A204.1 (cell line): ENCODE measurements around the gene HUS1B.
"Not testable (repeated sequence)": the region's sequence is repeated elsewhere in the genome, so short reads cannot be mapped to it uniquely, and the experiment has no call there.

Source experiments
- FAIRE-seq: peaks from 2 replicates; lab custom pipeline; 2012; peaks lifted over from hg19 to GRCh38; lab: Jason Lieb, UNC

HUS1B gene

DNA sequence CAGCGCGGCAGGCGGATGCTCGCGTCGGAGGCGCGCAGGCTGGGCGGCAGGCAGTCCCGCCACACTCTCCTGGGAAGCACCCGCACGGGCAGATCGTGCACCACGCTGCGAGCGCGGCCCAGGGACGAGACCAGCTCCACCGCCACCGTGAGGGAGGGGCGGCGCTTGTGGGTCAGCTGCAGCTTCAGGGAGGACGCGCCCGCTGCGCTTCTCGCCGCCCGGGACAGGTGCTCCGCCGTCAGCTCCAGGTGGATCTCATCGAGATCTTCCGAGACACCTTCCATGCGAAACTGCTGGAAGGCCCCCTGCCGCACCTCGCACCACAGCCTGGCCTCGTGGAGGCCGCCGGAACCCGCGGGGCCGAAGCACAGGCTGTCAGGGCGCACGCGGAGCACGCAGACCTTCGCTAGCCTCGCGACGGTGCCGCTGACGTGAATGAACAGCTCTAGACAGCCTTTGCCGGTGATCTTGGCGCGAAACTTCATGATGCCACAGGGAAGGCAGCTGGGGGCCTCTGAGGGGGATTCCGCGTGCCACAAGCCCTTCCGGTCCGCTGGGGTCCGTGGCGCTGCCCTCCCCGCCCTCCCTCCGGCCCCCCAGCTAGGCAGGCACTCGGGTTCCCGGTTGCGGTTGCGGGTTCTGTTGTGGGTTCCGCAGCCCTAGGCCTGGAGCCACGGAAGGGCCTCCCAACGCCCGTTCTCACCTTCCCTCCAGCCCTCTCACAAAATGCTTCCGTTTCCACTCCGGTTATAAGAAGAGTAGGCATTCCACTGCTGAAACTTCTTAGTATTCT lies at the start of gene HUS1B:
Gene HUS1B, minus strand, starts transcription at position 641 of the 793 bp plus-strand sequence. Its CDS starts 156 bp downstream, at position 485.
- FAIRE-seq: no peak

DNA sequence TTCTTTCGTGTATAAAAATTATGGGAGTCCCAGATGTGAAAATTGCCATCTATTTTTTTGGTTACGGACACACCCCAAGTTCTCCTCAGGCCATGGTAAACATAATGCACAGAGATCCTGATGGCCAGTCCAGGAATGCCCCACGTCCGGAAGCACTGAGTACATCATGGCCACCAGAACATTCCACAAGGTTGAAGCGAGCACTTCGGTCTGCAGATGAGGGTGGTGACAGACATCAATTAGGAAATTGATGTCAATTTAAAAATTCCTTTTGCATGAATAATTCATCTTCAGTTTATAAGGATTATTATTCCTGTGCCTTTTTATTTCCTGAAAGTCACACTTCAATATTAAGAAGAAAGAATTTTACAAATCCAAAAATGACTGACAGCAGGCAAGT lies 49.2 kb upstream of the HUS1B start:
- no peak for FAIRE-seq

DNA sequence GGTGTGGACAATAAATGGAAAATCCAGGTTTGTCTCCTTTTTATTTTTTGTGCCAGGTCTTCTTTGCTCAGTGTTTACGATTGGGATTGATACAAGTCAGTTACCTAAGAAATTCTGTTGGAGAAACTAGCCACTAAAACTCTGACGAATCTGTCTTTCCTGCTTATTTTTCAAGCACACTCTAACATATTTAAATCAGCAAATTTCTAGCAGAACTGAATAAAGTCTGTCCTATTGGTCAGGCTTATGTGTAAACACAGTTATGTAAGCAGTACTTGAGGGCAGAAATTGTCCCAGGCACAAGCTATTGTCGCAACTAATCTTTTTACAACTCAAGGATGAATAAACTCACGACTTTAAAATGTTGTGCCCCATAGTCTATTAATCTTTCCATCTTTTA lies 48.1 kb upstream of the HUS1B start:
- no peak for FAIRE-seq

DNA sequence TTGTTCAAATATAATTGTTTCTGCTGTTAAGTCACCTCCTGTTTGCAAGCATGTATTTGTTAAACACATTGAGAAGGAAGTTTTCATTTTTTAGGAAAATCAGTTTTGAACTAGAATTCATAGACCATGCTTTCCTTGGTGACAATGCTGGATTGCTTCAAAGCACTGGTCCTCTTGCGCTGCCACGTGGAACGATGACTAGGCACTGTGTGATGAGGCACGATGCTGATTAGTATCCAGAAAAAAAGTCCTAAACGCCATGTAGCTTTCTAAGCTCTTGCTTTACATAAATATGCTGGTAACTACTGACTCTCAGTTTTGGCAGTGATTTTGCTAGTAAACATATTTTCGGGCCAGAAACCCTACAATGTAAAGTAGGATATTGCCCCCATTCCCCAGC lies 47.1 kb upstream of the HUS1B start:
- no peak for FAIRE-seq

DNA sequence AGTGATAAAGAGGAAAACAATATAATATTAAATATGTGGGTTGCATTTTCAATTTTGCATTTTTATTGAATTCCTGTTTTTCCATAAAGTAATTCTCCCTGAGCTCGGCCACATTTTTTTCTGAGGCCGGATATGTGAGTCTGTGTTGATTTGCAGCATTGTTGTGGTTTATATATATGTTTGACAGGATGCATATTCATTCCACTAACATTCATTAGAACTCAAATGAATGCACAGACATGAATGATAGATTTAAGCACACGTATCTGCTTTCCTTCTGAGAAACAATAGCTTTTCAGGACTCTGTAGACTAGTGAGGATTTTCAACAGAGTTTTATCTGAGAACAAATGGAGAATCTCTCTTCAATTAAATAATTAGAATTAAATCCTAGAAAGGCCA lies 46.7 kb upstream of the HUS1B start:
- FAIRE-seq: no peak

DNA sequence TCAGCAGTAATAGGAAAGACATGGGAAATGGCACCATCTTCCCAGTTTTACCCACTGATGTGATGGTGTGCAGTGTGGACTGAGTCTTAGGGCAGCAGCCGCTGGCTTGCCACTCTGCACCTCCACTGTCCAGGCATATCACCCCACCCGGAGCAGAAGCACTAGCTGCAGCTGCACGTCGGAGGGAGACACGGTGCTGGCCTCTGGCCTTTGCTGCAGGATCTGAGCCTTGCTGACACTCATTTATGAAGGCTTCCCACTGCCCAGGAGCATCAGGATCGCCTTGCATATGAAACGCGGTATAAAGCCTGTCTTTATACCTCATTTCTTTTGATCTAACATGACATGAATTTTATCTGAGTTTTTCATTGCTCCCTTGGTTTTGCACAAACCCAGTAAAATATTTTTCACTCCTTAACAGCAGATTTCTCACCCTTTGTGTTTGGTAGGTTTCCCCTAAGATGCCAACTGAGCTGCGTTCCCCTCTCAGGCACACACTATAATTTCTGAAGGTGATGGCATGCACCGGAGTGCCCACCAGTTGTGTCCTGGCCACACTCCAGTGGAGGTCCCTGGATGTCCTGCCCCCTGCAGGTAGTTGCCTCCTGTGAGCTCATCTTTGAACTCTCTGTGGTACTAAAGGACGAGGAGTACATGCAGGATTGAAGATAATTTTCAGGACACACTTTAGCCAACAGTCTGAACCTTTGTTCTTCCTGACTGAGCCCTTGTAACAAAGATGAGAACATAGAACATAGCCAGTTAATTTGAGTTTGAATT lies 45.0 kb upstream of the HUS1B start:
- no peak for FAIRE-seq

DNA sequence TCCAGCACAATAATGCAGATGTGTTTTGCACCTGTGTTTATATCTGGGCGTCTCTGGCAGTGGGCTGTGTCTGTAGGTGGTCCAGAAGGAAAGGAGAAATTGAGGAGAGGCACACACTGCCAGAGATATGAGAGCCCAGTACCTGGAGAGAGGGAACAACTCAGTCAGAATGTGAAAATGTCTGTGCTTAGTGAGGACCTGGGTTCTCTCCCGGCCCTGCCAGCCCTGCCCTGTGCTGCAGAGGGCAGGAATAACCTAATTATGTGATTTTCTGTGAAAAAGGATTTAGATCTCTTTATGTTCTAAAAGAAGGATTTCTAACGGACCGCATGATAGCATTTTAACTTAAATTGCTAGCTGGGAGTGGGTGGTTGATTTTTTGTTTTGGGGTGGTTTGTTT lies 44.3 kb upstream of the HUS1B start:
- FAIRE-seq: no peak

DNA sequence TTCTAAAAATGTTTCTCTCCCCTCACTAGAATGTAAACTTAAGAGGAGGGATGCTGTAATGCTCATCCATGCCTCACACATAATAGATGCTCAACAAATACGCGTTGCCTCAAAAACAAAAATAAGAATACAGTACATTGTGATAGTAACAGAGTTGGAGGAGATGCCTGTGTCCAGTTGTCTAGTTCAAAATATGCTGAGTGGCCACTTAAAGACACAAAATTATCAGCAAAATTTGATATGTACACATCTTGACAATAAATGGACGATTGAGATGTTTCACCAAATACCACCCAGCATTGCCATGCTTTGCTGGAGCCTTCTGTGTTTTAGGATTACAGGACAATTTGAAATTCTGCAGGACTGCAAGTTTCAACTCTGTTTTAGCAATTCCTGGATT lies 43.6 kb upstream of the HUS1B start:
- FAIRE-seq: no peak

DNA sequence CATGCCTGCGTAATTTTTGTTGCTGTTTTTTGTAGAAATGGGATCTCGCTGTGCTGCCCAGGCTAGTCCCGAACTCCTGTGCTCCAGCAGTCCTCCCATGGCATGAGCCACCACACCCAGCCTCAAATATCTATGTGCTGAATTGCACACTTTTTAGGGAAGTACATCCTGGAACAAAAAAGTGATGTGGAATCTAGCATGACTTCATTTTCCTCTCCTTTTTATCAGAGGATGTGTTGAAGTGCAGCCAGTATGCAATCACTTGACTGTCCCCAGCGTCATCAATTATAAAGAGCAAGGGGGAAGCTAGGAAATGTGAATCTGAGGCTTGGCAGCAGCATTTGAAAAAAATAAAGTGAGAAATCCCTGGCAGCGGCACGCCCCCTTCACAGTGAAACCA lies 42.4 kb upstream of the HUS1B start:
- FAIRE-seq: no peak

DNA sequence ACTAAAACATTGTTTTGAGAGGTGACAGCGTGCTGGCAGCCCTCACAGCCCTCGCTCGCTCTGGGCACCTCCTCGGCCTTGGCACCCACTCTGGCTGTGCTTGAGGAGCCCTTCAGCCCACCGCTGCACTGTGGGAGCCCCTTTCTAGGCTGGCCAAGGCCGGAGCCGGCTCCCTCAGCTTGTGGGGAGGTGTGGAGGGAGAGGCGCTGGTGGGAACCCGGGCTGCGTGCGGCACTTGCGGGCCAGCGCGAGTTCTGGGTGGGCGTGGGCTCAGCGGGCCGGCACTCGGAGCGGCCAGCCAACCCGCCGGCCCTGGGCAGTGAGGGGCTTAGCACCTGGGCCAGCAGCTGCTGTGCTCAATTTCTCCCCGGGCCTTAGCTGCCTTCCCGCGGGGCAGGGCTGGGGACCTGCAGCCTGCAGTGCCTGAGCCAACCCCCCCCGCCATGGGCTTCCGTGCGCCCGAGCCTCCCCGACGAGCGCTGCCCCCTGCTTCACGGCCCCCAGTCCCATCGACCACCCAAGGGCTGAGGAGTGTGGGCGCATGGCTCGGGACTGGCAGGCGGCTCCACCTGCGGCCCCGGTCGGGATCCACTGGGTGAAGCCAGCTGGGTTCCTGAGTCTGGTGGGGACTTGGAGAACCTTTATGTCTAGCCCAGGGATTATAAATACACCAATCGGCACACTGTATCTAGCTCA lies 37.7 kb upstream of the HUS1B start:
- not testable (repeated sequence) for FAIRE-seq

DNA sequence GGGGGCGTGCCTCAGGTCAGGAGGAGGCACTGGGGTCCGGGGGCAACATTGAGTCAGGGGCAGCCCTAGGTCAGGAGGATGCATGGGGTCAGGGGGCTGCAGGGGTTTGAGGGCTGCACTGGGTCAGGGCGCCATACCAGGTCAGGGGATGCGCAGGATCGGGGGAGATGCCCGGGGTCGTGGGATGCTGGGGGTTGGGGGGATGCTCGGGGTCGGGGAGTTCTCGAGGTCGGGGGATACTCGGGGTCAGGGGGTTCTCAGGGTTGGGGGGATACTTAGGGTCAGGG lies 36.8 kb upstream of the HUS1B start:
- no peak for FAIRE-seq

DNA sequence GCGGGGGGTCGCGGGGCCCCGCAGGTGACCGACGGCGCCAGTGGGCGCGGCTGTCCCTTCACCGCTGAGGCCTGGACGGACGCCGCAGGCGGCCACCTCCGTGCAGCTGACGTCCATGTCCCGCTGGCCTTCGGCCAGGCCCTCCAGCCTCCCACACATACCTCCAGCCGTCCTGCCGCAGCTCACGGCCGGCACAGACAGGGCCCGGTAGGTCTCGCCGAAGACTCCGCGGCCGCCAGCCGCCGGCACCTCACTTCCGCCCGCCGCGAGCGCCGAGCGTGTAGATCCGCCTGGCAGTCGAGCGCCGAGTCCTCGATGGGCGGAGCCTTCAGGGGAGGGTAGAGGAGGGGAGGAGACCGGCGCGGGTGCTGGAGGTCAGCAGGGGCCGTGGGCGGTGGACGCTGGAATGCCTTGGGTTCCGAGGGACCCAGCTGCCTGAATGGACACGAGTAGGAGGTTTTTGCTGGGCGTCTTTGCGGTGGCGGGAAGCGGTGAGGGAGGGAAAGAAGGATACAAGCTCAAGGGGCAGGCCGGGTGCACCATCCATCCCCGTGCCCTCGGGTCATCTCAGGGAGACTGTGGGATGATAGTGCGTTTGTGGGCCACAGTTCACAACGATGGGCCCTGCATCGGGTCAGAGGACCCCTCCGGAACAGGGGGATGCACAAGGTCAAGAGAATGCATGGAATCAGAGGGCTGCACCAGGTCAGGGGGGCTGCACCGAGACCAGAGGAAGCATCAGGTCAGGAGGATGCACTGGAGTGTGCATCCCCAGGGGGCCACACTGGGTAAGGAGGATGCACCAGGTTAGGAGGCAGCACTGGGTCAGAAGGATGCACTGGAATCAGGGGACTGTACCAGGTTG lies 36.2 kb upstream of the HUS1B start, which contains the start of gene EXOC2:
Gene EXOC2, minus strand, starts transcription at position 282 of the 865 bp plus-strand sequence. CDS start 55,321 bp downstream, outside the sequence.
- no peak for FAIRE-seq

DNA sequence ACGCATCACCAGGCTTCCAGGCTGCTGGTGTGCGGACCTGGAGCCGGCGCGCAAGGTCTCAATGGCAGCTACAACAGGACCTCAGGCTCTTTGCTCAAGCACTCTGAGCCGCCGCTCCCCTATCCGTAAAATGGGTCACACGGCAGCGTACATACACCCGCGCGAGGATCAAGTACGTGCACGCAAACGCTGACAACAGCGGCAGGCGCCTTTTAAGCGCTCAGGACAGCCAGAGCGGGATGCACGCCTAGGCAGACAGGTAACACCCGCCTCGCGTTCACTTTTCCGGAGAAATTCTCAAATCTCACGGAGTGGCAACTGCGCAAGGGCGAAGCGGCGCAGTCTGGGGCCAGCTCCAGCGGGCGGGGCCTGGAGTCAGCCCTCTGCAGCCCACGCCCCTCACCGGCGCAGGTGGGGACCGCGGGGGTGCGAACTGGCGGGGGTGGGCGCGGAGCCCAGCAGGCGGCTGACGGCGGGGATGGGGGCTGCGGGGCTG lies 35.5 kb upstream of the HUS1B start:
- FAIRE-seq: no peak

DNA sequence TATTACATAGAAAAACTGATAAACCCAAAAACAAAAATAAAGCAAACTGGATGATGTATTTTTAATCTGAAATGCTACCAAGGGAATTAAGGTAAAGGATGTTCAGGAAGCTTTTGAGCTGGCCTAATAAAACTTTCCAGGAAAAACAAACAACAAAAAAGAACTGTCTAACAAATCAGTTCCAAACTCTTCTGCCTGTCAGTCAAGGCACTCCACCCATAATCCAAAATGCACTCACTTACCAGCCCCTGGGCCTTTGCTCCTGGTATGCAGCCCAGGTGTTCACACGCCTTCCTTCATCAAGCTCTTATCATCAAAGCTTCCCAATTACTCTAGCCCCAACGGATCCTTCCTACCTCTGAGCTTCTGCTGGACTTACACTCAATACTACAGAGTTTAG lies 32.3 kb upstream of the HUS1B start:
- FAIRE-seq: no peak

DNA sequence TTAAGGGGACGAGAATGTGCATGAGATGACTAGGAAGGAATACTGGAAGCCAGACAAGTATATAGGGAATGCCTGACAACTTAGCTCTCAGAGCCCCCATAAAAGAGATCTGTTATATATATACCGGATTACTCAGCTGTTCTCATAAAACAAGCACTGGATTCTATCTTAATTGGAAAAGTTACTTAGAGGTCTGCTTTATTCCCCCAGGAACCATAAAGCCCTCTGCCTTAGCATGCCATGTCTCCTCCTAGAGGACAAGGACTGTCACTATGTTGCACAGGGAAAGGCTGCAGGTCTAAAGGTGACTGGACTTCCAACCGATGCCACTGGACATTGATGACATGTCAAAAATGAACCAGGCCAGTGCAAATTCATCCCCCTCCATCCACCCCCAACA lies 29.6 kb upstream of the HUS1B start:
- no peak for FAIRE-seq

DNA sequence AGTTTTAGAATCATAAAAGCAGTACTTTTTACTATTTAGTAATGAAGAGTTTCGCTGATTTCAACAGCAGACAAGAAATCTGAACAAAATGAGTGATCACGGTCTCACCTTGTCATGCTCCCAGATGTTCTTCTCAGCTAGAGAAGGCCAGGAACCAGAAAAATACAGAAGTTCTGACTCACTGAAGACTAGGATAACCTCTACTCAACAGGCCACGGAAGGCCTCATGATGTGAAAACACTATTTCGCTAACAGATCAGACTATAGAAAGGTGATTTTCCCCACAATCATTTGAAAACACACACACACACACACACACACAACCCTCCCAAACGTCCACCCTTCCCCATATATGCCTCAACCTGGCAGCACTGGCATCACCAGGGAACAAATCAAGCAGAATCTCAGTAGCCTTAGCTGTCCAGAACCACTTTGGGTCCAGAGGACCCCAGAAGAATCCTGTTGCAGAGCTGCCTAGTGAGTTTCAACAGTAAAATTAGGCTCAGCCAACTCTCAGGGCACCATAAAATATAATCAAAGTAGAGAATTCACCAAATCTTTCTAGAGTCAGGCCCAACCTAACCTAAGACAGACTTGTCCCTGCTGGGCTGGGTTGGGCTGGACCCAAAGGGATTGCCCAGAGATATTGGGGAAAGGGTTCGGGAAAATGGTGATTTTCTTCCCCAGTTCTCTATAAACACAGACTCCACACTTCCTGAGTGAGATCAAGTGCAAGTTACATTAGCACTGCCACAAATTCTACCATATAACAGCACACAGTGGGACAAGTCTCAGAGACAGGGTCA lies 28.1 kb upstream of the HUS1B start:
- no peak for FAIRE-seq

DNA sequence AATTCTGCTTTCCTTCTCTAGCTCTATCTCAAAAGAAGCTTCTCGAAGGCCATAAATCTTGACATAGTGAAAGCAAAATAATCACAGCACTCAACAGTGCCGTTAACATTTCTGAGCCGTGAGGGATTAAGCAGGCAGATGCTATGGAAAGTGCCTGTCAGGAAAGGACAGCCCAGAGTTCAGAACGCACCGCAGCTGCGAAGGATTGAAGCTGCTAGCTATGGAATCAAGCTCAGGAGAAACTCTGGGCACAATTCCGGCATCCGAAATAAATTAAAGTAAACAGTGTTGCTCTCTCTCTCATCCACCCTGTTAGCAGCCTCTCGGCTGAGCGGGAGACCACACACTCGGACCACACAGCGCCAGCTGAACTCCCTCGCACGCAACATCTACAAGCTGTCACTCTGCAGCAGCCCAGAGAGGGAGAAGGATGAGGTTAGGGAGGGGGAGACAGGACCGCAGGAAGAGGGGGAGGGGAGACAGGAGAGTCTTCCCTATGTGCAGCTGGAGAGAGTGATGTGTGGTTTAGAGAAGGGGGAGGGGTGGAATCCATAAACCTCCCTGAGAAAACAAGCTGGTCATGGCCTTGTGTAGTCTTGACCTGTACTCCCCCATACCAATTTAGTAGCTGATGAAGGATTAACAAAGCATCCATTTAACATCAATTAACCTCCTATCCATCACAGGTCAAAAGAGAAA lies 27.0 kb upstream of the HUS1B start:
- FAIRE-seq: no peak

DNA sequence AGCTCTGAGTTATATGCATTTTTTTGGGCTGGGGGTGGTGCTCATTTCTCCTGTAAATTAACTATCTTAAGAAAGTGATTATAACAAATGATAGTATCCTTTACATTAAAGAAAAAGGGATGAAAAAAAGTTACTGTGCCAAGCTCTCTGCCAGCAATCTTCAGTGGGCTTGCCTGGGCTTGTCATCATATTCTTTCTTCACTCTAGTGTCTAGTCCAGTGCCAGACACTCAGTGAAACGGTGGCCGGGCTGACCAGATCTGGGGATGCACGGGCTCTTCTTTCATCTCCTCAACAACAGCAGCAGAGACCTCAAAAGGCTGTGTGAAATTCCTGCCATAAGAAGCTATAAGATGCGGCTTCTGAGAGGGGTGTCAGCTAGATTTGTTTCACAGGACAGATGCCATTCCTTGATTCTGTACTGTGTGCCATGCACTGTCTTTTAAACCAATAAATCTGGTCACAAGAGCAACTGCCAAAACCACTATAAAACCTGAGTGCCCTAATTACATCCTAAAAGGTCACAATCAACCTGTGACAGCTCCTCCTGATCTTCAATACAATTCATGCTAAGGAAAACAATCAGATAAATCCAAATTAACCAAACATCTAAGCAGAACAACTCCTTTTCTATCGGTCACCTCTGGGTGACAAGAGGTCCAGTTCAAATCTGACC lies 23.9 kb upstream of the HUS1B start:
- no peak for FAIRE-seq

DNA sequence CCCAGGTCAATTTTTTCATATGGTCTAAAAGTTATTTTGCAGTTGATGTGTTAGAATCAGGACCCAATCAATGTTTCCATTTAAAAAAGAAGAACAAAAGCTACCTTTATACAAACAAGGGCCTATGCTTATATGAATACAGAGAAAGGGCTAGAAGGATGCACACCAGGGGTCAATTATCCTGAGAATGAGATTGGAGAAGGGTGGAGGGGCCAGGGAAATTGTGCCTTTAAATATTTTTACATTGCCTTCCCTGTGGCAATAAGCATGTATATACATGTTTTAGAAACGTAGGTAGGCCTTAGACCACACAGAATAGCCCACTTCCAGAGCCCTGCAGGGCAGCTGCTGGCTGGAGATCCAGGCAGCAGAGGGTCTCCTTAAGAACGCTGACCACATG lies 23.4 kb upstream of the HUS1B start:
- FAIRE-seq: no peak

DNA sequence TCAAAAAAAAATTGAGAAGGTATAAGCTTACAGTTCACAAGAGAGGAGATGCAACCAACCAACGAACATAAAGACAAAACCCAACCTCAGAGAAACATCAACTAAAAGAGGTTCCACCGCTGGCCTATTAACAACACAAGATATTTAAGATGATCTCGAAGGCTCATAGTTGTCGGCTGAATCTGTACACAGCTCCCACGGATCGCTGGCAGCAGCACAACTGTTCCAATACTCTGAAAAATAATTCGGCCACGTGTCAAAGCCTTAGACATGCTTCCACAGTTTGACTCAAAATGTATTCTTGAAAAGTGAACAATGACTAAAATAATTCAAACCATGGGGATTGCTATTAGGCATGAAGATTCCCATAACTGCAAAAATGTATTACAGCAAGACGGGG lies 22.4 kb upstream of the HUS1B start:
- no peak for FAIRE-seq
